ENCODE data around the gene ITGA11.

DNA sequence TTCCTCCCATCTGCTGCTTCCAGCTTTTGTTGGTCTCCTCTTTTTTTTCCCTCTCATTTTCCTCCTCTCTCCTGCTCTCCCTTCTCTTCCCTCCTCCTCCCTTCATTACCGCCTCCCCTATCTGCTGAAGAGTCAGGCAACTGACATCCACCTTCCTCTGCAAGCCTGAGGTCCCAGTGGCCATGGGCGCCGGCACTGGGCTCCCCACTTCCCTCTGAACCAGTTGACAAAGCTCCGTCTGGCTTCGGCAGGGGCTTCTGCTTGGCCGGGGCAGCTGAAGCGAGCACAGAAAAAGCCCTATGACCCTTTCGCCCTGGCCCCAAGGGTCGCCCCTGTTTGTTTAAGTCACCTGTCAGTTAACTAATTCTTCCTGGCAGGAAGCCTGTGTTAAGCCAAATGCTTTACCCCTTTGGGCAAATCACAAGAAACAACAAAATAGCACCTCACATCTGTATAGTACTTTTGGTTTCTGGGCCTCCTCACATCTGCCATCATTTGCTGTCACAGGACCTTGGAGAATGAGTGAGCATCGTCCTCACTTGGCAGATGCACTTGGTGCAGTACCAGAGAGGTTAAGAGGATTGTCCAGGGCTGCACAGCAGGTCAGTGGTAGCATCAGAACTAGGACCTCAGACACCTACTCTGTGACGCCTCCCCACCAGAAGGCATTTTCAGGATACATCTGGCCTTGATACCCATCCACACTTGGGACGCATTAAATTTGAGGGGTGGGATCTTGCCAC lies 27.7 kb downstream of the ITGA11 start:
- TF ChIP-seq TAF1 (IDR thresholded peaks at IDR 0.05; ENCODE audit: borderline replicate concordance, low read depth, low read length) (no peak), POLR2AphosphoS5 (IDR thresholded peaks at IDR 0.05; ENCODE audit: low read depth, low read length) (no peak), POLR2A (IDR thresholded peaks at IDR 0.05; ENCODE audit: low read depth, low read length) (no peak)

All from GM12892 (cell line).